Gastrocnemius medialis (tissue), 4 donors: ENCODE results near the gene SUPT7L.

Source experiments
- CTCF ChIP-seq, 5 experiments: fragments of 450-650 bp in 3 of 5; fragments of 200-600 bp in 2 of 5; sonication (generic) in 2 of 5; IDR thresholded peaks in 4 of 5; conservative IDR thresholded peaks in 1 of 5; 1 replicate in 4 of 5; 2 replicates in 1 of 5; pipeline ENCODE4 v1.5.1; 2016 to 2019; ENCODE audit warnings: antibody characterized with exemption in 5 of 5, mild to moderate bottlenecking in 3 of 5, moderate library complexity in 3 of 5
- POLR2A ChIP-seq, 2 donors: fragments of 450-650 bp; IDR thresholded peaks; one replicate each; pipeline ENCODE4 v1.6.1; 2017; ENCODE audit warnings: antibody characterized with exemption in 2 of 2, mild to moderate bottlenecking in 2 of 2, moderate library complexity in 2 of 2

- TF ChIP-seq CTCF (IDR thresholded peaks at IDR 0.05 in 4 of 5, conservative IDR thresholded peaks at IDR 0.05 in 1 of 5) (no peak), POLR2A (IDR thresholded peaks at IDR 0.05) (no peak)
Measured at GRCh38 chr2:27652341-27652740, 11.1 kb downstream of the SUPT7L start.
